Mucosa of rectum (tissue), 2 donors: ENCODE data around the gene HDAC11.

ENCODE experiments used
- H3K27ac ChIP-seq, 2 donors: one replicate each; pipeline ENCODE4 v1.7.0; 2013; ENCODE audit warnings: inconsistent platforms in 2 of 2, low read depth in 2 of 2, low read length in 2 of 2
- H3K27me3 ChIP-seq, 2 donors: one replicate each; pipeline ENCODE4 v1.7.0; 2013; ENCODE audit warnings: low read length in 2 of 2; ENCODE audit not compliant: control insufficient read depth in 2 of 2, insufficient read depth in 2 of 2
- H3K36me3 ChIP-seq, 2 donors: one replicate each; pipeline ENCODE4 v1.7.0; 2013; ENCODE audit warnings: low read length in 2 of 2; ENCODE audit not compliant: control insufficient read depth in 2 of 2, insufficient read depth in 2 of 2
- H3K4me1 ChIP-seq, 2 donors: one replicate each; pipeline ENCODE4 v1.7.0; 2013; ENCODE audit warnings: low read length in 2 of 2, mild to moderate bottlenecking in 1 of 2; ENCODE audit not compliant: control insufficient read depth in 2 of 2, insufficient read depth in 2 of 2
- H3K4me3 ChIP-seq, 2 donors: one replicate each; pipeline ENCODE4 v1.7.0; 2013; ENCODE audit warnings: low read length in 2 of 2
- H3K9ac ChIP-seq, 2 donors: one replicate each; pipeline ENCODE4 v1.7.0; 2013; ENCODE audit warnings: low read length in 2 of 2, low read depth in 1 of 2, mild to moderate bottlenecking in 1 of 2
- H3K9me3 ChIP-seq, 2 donors: one replicate each; pipeline ENCODE4 v1.7.0; 2013; ENCODE audit warnings: low read length in 2 of 2; ENCODE audit not compliant: control insufficient read depth in 2 of 2
- donor health status: healthy.
- donor health status: Normal muscosa, but diverticular disease.

The HDAC11 gene

DNA sequence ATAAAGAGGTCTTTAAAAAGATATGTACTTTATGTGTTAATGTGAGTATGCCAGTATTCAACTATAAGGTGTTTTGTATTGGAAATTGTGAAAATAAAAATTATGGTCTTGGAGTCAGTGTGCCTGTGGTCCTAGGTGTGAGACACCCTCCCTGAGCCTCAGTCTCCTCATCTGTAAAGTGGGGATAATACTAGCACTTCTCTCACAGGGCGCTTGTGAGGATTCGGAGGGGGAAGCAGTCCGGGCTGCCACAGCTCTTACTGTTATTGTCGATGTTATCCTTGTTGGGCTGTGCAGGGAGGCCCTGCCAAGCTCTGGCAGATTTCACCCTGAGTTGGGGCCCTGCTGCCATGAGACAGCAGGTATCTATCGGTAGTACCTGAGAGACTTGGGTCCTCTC lies 42.1 kb downstream of the HDAC11 start:
- no peaks in the 10 kb centered on the region for H3K36me3 ChIP-seq
- H3K9me3 ChIP-seq, result no peaks in the 10 kb centered on the region
- H3K9ac ChIP-seq, result no peak overlapping the region
- no peaks in the 10 kb centered on the region for H3K4me1 ChIP-seq
- no peaks in the 10 kb centered on the region for H3K27me3 ChIP-seq
- no peak overlapping the region for H3K27ac ChIP-seq
- H3K4me3 ChIP-seq, result no peak overlapping the region

DNA sequence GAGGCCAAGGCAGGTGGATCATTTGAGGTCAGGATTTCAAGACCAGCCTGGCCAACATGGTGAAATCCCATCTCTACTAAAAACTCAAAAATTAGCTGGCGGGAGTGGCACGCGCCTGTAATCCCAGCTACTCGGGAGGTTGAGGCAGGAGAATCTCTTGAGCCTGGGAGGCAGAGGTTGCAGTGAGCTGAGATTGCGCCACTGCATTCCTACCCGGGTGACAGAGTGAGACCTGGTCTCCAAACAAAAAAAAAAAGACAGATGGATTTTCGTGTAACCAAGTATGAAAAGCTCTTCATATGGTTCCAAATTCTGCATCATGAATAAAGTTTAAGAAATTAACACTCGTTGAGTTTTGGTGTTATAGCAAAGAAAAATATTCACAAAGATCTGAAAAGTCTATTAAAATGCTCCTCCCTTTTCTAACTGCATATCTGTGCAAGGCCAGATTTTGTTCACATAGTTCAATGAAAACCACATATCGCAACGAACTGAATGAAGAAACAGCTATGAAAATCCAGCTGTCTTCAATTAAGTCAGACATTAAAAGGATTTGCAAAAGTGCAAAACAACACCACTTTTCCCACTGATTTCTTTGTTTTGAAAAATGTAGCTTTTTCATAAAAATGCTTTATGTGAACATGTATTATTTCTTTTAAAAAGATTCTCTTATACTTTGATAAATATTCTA lies 45.0 kb downstream of the HDAC11 start:
- Histone ChIP-seq H3K27me3 (no peaks in the 10 kb centered on the region), H3K4me1 (no peaks in the 10 kb centered on the region), H3K27ac (no peak overlapping the region), H3K4me3 (no peak overlapping the region), H3K9ac (no peak overlapping the region), H3K36me3 (no peaks in the 10 kb centered on the region), H3K9me3 (no peaks in the 10 kb centered on the region)

DNA sequence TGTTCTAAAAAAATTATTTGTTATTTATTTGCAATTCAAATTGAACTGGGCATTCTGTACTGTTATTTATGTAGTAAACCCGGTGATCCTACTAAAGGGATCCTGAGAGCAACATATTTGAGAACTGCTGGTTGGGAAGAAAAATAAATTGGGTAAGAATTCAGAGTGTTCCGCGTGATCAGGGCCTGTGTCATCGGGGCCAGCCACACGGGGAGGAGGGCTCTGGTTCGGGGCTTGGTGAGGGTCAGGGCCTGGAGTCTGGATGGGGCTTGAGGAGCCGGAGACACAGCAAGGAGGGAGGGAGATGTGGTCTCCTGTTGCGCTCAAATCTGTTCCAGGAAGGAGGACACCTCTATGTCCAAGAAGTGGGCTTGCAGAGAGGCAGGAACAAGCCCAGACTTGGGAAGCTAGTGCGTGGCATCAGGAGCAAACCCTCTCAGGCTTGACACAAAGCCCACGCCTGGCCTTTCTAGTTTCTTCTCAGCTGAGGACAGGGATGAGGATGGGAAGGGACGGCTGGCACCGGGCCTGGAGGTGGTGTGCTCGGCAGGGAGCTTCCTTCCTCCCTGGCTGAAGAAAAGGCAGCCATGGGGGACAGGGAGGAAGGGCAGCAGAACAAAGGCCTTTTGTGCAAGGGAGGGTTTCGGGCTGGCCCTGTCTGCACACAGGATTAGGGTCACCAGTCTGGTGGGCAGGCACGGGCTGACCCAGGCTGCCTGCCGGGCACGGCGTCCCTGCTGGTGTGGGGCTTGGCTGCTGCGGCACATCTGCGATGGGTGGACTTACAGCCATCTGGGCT lies 45.9 kb downstream of the HDAC11 start:
- no peak overlapping the region for H3K27ac ChIP-seq
- no peaks in the 10 kb centered on the region for H3K27me3 ChIP-seq
- H3K4me3 ChIP-seq, result no peak overlapping the region
- H3K9me3 ChIP-seq, result no peaks in the 10 kb centered on the region
- H3K36me3 ChIP-seq, result no peaks in the 10 kb centered on the region
- no peaks in the 10 kb centered on the region for H3K4me1 ChIP-seq
- no peak overlapping the region for H3K9ac ChIP-seq

DNA sequence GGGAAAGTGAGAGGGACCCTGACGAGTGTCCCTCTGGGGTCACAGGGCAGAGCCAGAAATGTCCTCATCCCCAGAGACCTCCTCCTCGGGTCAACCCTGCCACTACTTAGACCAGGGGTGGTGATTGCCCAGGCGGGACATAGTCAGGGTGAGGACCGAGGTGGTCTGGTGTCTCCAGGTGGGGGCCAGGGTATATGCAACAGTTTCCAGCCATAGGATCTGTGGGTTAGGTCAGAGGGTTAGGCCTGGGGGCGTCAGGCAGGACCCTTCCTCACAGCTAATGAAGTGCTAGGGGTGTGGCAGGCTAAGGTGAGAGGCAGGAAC lies 46.5 kb downstream of the HDAC11 start:
- Histone ChIP-seq H3K27me3 (no peaks in the 10 kb centered on the region), H3K4me1 (no peaks in the 10 kb centered on the region), H3K36me3 (no peaks in the 10 kb centered on the region), H3K27ac (no peak overlapping the region), H3K9ac (no peak overlapping the region), H3K4me3 (no peak overlapping the region), H3K9me3 (no peaks in the 10 kb centered on the region)

DNA sequence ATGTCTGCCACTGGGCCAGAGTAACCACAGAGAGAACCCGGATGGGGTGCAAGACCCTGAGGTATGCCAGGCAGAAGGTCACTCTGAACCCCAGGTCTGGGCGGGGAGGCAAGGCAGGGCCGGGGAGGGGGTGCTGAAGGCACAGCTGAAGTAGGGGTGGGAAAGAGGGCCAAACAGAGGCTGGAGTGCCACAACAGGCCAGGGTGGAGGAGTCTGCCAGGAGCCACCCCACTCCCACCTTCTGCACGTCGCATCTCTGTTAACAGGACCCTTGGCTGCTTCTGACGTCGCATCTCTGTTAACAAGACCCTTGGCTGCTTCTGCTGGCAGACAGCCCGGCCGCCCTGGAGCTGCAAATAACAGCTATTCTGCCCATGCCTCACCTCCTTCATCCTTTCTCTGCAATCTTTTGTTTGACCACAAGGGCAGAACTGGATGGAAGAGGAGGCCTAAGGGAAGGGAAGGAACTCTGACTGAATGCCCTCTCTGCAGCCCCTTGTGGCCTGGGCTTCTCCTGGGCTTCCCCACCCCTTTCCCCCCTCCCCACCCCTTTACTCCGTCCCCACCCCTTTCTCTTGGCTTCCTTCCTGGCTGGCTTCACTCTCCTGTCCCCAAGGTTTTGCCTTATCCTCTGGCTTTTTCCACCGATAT lies 48.2 kb downstream of the HDAC11 start:
- no peaks in the 10 kb centered on the region for H3K36me3 ChIP-seq
- H3K9ac ChIP-seq, result no peak overlapping the region
- H3K27me3 ChIP-seq, result no peaks in the 10 kb centered on the region
- H3K9me3 ChIP-seq, result no peaks in the 10 kb centered on the region
- H3K27ac ChIP-seq, result no peak overlapping the region
- H3K4me3 ChIP-seq, result no peak overlapping the region
- H3K4me1 ChIP-seq, result no peaks in the 10 kb centered on the region

DNA sequence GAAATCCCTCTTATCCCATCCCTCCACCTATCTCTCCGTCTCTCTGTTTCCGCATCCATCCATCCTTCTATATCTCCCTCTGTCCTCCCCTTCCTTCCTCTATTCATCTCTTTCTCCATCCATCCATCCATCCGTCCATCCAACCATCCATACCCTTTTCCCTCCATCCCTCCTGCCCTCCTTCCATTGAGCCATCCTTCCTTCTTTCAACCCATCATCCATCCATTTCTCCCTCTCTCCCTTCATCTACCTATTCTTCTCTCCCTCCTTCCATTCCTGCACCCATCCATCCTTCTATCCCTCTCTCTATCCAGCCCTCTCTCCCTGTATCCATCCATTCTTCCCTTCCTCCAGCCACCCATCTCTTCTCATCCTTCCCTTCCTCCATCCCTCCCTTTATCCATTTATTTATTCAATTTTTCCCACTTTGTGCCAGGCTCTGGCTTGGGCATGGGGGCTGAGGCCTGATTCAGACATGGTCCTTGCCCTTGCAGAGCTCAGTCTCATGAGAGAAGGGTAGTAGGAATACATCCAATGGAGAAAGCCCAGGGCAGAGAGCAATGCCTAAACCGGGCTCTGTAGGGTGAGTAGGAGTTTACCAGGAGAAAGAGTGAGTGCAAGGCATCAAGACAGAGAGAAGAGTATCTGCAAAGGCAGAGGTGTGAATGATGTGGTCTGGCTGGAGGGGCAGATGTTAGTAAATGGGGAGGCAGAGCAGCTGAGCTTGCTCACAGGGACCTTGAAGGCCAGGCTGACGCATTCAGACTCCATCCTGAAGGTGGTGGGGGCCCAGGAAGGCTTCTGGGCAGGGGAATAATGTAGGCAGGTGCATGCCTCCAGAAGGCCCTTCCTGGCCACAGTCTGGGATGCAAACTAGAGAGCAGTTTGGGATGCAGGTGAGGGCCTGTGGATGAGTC lies 49.3 kb downstream of the HDAC11 start:
- Histone ChIP-seq H3K36me3 (no peaks in the 10 kb centered on the region), H3K9ac (no peak overlapping the region), H3K9me3 (no peaks in the 10 kb centered on the region), H3K27ac (no peak overlapping the region), H3K4me1 (no peaks in the 10 kb centered on the region), H3K4me3 (no peak overlapping the region), H3K27me3 (no peaks in the 10 kb centered on the region)

DNA sequence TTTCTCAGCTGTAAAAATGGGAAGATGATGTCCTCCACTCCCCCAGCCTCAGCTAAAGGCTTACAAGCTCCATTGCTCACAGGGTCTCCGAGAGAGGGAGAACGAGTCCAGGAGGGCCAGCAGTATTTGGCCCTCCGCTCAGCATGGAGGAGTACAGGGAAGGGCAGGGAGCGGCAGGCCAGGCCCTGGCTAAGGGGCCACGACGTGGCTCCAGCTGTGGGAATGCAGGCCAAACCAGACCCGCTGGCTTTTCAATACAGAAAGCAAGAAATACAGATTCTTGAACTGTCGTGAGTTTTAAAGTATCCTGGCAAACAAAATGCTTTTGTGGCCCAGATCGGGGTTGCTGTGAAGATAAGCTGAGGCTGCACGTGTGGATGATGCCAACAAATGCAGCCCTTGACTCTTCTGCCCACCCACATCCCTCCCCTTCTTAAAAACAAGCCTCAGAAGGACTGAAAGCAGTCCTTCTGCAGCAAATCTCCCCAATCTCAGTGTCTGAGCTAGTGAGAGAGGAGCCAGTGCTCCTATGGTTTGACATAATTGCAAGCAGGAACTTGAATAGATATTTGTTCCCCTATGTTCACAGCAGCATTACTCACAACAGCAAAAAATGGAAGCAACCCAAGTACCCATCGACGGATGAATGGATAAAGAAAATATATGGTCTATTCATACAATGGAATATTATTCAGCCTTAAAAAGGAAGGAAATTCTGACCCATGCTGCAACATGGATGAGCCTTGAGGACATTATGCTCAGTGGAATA lies 50.3 kb downstream of the HDAC11 start:
- Histone ChIP-seq H3K27me3 (no peaks in the 10 kb centered on the region), H3K4me1 (no peaks in the 10 kb centered on the region), H3K36me3 (no peaks in the 10 kb centered on the region), H3K4me3 (no peak overlapping the region), H3K9me3 (no peaks in the 10 kb centered on the region), H3K9ac (no peak overlapping the region), H3K27ac (no peak overlapping the region)

DNA sequence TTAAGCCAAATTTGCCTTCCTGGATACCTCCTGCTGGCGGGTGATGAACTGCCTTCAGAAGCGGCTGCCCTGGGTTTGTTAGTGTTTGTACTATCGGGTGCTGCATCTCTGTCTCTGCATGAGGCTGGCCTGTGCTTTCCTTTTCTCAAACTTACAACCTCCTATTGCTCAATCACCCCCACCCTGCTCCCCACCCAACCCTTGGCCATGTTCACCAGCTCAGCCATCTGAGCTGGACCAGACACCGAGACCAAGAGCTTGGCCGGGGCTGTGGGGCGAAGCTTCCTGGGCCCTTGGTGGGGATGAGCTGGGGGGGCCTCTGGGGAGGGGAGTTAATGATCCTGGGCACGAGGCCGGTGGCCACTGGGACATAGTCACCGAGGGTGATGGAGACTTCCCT lies 52.0 kb downstream of the HDAC11 start:
- Histone ChIP-seq H3K27me3 (no peaks in the 10 kb centered on the region), H3K4me3 (no peak overlapping the region), H3K4me1 (no peaks in the 10 kb centered on the region), H3K9me3 (no peaks in the 10 kb centered on the region), H3K9ac (no peak overlapping the region), H3K36me3 (no peaks in the 10 kb centered on the region), H3K27ac (no peak overlapping the region)

DNA sequence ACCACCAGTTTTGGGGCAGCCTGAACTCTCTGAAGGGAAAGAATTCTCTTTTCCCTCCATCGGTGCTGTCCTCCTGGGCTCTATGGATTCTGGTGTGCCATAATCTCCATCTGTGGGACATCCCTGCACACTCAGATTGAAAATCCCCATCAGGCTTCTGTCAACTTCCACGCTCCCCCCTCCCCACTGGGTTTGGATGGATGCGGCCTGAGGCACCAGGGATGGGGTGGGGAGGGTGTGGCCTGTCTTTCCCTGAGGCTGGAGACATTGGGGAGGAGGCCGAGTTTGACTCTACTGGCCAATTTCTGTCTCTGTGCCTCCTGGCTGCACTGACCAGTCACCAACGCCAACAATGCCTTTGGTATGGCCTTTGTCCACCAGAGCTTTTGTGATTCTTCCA lies 52.5 kb downstream of the HDAC11 start:
- Histone ChIP-seq H3K27ac (no peak overlapping the region), H3K9me3 (no peaks in the 10 kb centered on the region), H3K27me3 (no peaks in the 10 kb centered on the region), H3K9ac (no peak overlapping the region), H3K36me3 (no peaks in the 10 kb centered on the region), H3K4me3 (no peak overlapping the region), H3K4me1 (no peaks in the 10 kb centered on the region)
